HEK293 (cell line): Measurements from ENCODE around the gene KRTAP1-5.

Experiments
- CTCF ChIA-PET: fragments of 350-600 bp; formaldehyde crosslinking; extraction: SDS; loops from one replicate; lab custom pipeline; 2021; ENCODE audit warnings: antibody characterized with exemption; lab: Yijun Ruan, JAX
- POLR2A ChIA-PET: fragments of 300-600 bp; formaldehyde crosslinking; extraction: SDS; loops from one replicate; lab custom pipeline; 2020; ENCODE audit warnings: antibody characterized with exemption, inconsistent platforms; lab: Yijun Ruan, JAX
- H3K27ac ChIP-seq: fragments of 200-500 bp; sonication (Bioruptor generic); 2 replicates; pipeline ENCODE4 v1.5.1; 2014; ENCODE audit warnings: low read depth, low read length, control low read depth, inconsistent platforms; ENCODE audit errors: extremely low read depth
- H3K36me3 ChIP-seq, 2 experiments: fragments of 200-500 bp in 1 of 2; sonication (Bioruptor generic) in 1 of 2; 1 replicate in 1 of 2; 2 replicates in 1 of 2; pipeline ENCODE4 v1.5.1; 2014 to 2017; ENCODE audit warnings: inconsistent platforms in 2 of 2, low read length in 2 of 2; ENCODE audit not compliant: control insufficient read depth in 2 of 2, insufficient read depth in 1 of 2
- H3K4me1 ChIP-seq: fragments of 200-500 bp; sonication (Bioruptor generic); 2 replicates; pipeline ENCODE4 v1.5.1; 2014; ENCODE audit warnings: mild to moderate bottlenecking, low read length, inconsistent platforms; ENCODE audit not compliant: control insufficient read depth, insufficient read depth
- H3K4me3 ChIP-seq: 2 replicates; pipeline ENCODE4 v1.5.1; 2011; ENCODE audit warnings: low read depth, mild to moderate bottlenecking, control low read depth, low read length, moderate library complexity
- H3K9me3 ChIP-seq: fragments of 200-500 bp; sonication (Bioruptor generic); 2 replicates; pipeline ENCODE4 v1.5.1; 2014; ENCODE audit warnings: low read depth, low read length, inconsistent platforms; ENCODE audit not compliant: control insufficient read depth, insufficient read depth
- ATF2 ChIP-seq: fragments of 450-650 bp; formaldehyde crosslinking; IDR thresholded peaks from 2 replicates; pipeline ENCODE4 v1.5.1; 2016; ENCODE audit warnings: missing biosample characterization, missing genetic modification characterization, low read depth
- BCL11B ChIP-seq: fragments of 450-650 bp; formaldehyde crosslinking; IDR thresholded peaks from 2 replicates; pipeline ENCODE4 v1.5.1; 2016; ENCODE audit warnings: low read depth, missing biosample characterization, missing genetic modification characterization
- HOXC10 ChIP-seq: sonication (generic); formaldehyde crosslinking; IDR thresholded peaks from 2 replicates; pipeline ENCODE4 v1.8.1; 2023; ENCODE audit warnings: mild to moderate bottlenecking, missing genetic modification reagents
- OSR2 ChIP-seq: fragments of 450-650 bp; formaldehyde crosslinking; IDR thresholded peaks from 2 replicates; pipeline ENCODE4 v1.5.1; 2016; ENCODE audit warnings: missing biosample characterization, missing genetic modification characterization
- SP3 ChIP-seq: fragments of 450-650 bp; formaldehyde crosslinking; IDR thresholded peaks from 2 replicates; pipeline ENCODE4 v1.5.1; 2016; ENCODE audit warnings: missing biosample characterization, missing genetic modification characterization
- ZBTB10 ChIP-seq: fragments of 450-650 bp; formaldehyde crosslinking; IDR thresholded peaks from 2 replicates; pipeline ENCODE4 v1.5.1; 2016; ENCODE audit warnings: missing biosample characterization, missing genetic modification characterization
- ZBTB7A ChIP-seq: fragments of 450-650 bp; formaldehyde crosslinking; IDR thresholded peaks from 2 replicates; pipeline ENCODE4 v1.5.1; 2016; ENCODE audit warnings: low read depth, missing biosample characterization, missing genetic modification characterization
- ZBTB8A ChIP-seq: fragments of 450-650 bp; formaldehyde crosslinking; IDR thresholded peaks from 2 replicates; pipeline ENCODE4 v1.5.1; 2016; ENCODE audit warnings: missing biosample characterization, missing genetic modification characterization
- ZEB2 ChIP-seq: fragments of 450-650 bp; formaldehyde crosslinking; IDR thresholded peaks from 2 replicates; pipeline ENCODE4 v1.5.1; 2016; ENCODE audit warnings: missing biosample characterization, missing genetic modification characterization
- ZFP37 ChIP-seq: fragments of 450-650 bp; formaldehyde crosslinking; IDR thresholded peaks from 2 replicates; pipeline ENCODE4 v1.5.1; 2016; ENCODE audit warnings: missing biosample characterization, missing genetic modification characterization
- ZFP41 ChIP-seq: fragments of 450-650 bp; formaldehyde crosslinking; IDR thresholded peaks from 2 replicates; pipeline ENCODE4 v1.5.1; 2016; ENCODE audit warnings: missing biosample characterization, missing genetic modification characterization, borderline replicate concordance
- ZNF138 ChIP-seq: fragments of 450-650 bp; formaldehyde crosslinking; IDR thresholded peaks from 2 replicates; pipeline ENCODE4 v1.5.1; 2016; ENCODE audit warnings: missing biosample characterization, missing genetic modification characterization, borderline replicate concordance
- ZNF157 ChIP-seq: fragments of 450-650 bp; formaldehyde crosslinking; IDR thresholded peaks from 2 replicates; pipeline ENCODE4 v1.5.1; 2016; ENCODE audit warnings: missing biosample characterization, missing genetic modification characterization
- ZNF221 ChIP-seq: fragments of 450-650 bp; formaldehyde crosslinking; IDR thresholded peaks from 2 replicates; pipeline ENCODE4 v1.5.1; 2017; ENCODE audit warnings: missing biosample characterization, missing genetic modification characterization, borderline replicate concordance
- ZNF274 ChIP-seq, 2 experiments: fragments of 200-500 bp in 1 of 2; fragments of 450-650 bp in 1 of 2; sonication (Bioruptor generic) in 1 of 2; formaldehyde crosslinking in 1 of 2; IDR thresholded peaks; 2 replicates each; pipeline versions ENCODE4 v1.5.1 to v1.6.1; 2014 to 2016; ENCODE audit warnings: borderline replicate concordance in 1 of 2, inconsistent platforms in 1 of 2, low read length in 1 of 2, missing biosample characterization in 1 of 2, missing genetic modification characterization in 1 of 2
- ZNF280C ChIP-seq: fragments of 450-650 bp; formaldehyde crosslinking; IDR thresholded peaks from 2 replicates; pipeline ENCODE4 v1.5.1; 2016; ENCODE audit warnings: missing biosample characterization, missing genetic modification characterization
- ZNF292 ChIP-seq: fragments of 450-650 bp; formaldehyde crosslinking; IDR thresholded peaks from 2 replicates; pipeline ENCODE4 v1.5.1; 2016; ENCODE audit warnings: low read depth, missing biosample characterization, missing genetic modification characterization, borderline replicate concordance
- ZNF354C ChIP-seq: fragments of 450-650 bp; formaldehyde crosslinking; IDR thresholded peaks from 2 replicates; pipeline ENCODE4 v1.5.1; 2016; ENCODE audit warnings: missing biosample characterization, missing genetic modification characterization, low read depth, borderline replicate concordance
- ZNF426 ChIP-seq: fragments of 450-650 bp; formaldehyde crosslinking; IDR thresholded peaks from 2 replicates; pipeline ENCODE4 v1.5.1; 2017; ENCODE audit warnings: missing biosample characterization, missing genetic modification characterization, mild to moderate bottlenecking, inconsistent platforms, moderate library complexity
- ZNF48 ChIP-seq: fragments of 450-650 bp; formaldehyde crosslinking; IDR thresholded peaks from 2 replicates; pipeline ENCODE4 v1.5.1; 2016; ENCODE audit warnings: missing biosample characterization, missing genetic modification characterization
- ZNF501 ChIP-seq: fragments of 450-650 bp; formaldehyde crosslinking; IDR thresholded peaks from 2 replicates; pipeline ENCODE4 v1.5.1; 2016; ENCODE audit warnings: missing biosample characterization, missing genetic modification characterization
- ZNF529 ChIP-seq: fragments of 450-650 bp; formaldehyde crosslinking; IDR thresholded peaks from 2 replicates; pipeline ENCODE4 v1.5.1; 2017; ENCODE audit warnings: missing genetic modification characterization, missing biosample characterization; ENCODE audit not compliant: insufficient replicate concordance
- ZNF660 ChIP-seq: fragments of 450-650 bp; IDR thresholded peaks from 2 replicates; pipeline ENCODE4 v1.5.1; 2018; ENCODE audit warnings: missing biosample characterization, mild to moderate bottlenecking, missing genetic modification characterization
- ZNF670 ChIP-seq: fragments of 450-650 bp; formaldehyde crosslinking; IDR thresholded peaks from 2 replicates; pipeline ENCODE4 v1.5.1; 2016; ENCODE audit warnings: missing biosample characterization, missing genetic modification characterization, low read depth
- ZNF677 ChIP-seq: fragments of 450-650 bp; IDR thresholded peaks from 2 replicates; pipeline ENCODE4 v1.5.0; 2018; ENCODE audit warnings: missing biosample characterization, mild to moderate bottlenecking, missing genetic modification characterization, moderate library complexity
- ZNF843 ChIP-seq: fragments of 450-650 bp; formaldehyde crosslinking; IDR thresholded peaks from 2 replicates; pipeline ENCODE4 v1.5.1; 2016; ENCODE audit warnings: missing biosample characterization, missing genetic modification characterization

KRTAP1-5 gene

GRCh38 chr17:40993084-40993483 lies 33.9 kb downstream of the KRTAP1-5 start:
- Histone ChIP-seq H3K9me3 (no peaks in the 10 kb centered on the region), H3K36me3 (no peaks in the 10 kb centered on the region), H3K27ac (no peak overlapping the region), H3K4me3 (no peak overlapping the region), H3K4me1 (no peaks in the 10 kb centered on the region)
- TF ChIP-seq ZNF843 (tag by site-specific recombination) (no peak), ZFP41 (tag by site-specific recombination) (no peak), ZNF354C (tag by site-specific recombination) (no peak), ZFP37 (tag by site-specific recombination) (no peak), ZNF501 (tag by site-specific recombination) (no peak), HOXC10 (CRISPR knock-in tag) (no peak), ZNF529 (tag by site-specific recombination) (no peak), OSR2 (tag by site-specific recombination) (no peak)
- ChIA-PET CTCF (interaction anchor here (0.5 to 0.8 kb wide), 4 partner anchors 106 to 366 kb away, joined by 3 to 5 read pairs (median 4); no protein-coding TSS in a partner anchor), POLR2A (no interaction called here)

- Histone ChIP-seq H3K4me3 (no peak overlapping the region), H3K9me3 (no peaks in the 10 kb centered on the region), H3K36me3 (no peaks in the 10 kb centered on the region), H3K4me1 (no peaks in the 10 kb centered on the region), H3K27ac (no peak overlapping the region)
- TF ChIP-seq ZNF274 (IDR thresholded peaks at IDR 0.05; ENCODE audit: low read length) (no peak), ZNF274 (tag by site-specific recombination; IDR thresholded peaks at IDR 0.05; ENCODE audit: borderline replicate concordance) (no peak), ZNF501 (tag by site-specific recombination) (no peak), ZNF670 (tag by site-specific recombination) (no peak), BCL11B (no peak), ZNF138 (no peak), ZBTB8A (tag by site-specific recombination) (no peak), SP3 (no peak), ZEB2 (tag by site-specific recombination) (no peak), ZNF157 (tag by site-specific recombination) (no peak), ZNF48 (no peak), ZNF677 (tag by site-specific recombination) (no peak), ZNF280C (no peak), ZBTB10 (tag by site-specific recombination) (no peak), ZNF660 (tag by site-specific recombination) (no peak), ATF2 (tag by site-specific recombination) (no peak), ZNF292 (tag by site-specific recombination) (no peak), ZBTB7A (tag by site-specific recombination) (no peak), ZNF221 (tag by site-specific recombination) (no peak), ZNF354C (tag by site-specific recombination) (no peak), ZNF426 (no peak)
- TF ChIP-seq, all 188 proteins: peak for 0
- ChIA-PET CTCF (interaction anchor here (0.5 to 0.8 kb wide), 3 partner anchors 106 to 366 kb away, joined by 3 to 5 read pairs (median 4); no protein-coding TSS in a partner anchor), POLR2A (no interaction called here)
These were observed 34.3 kb downstream of the KRTAP1-5 start for GRCh38 chr17:40992666-40993065.
